Right lobe of liver (tissue), 6 donors: Measurements from ENCODE around the gene HDLBP. TPM values are rescaled to one million over a fixed set of nuclear protein-coding genes. Genes with fewer than 3 reads are reported as not detected.

Experiments used
- ATAC-seq, 4 donors: fragments of 200-7000 bp; cut with Tn5 transposase; one replicate each; pipeline ENCODE4 v1.9.1; 2020; ENCODE audit warnings: mild to moderate bottlenecking in 4 of 4, moderate library complexity in 4 of 4
- DNase-seq, 3 donors: peaks; one replicate each; pipeline ENCODE4 v3.0.0-alpha.2; 2020
- H3K27ac ChIP-seq, 3 donors: fragments of 200-600 bp; one replicate each; pipeline ENCODE4 v1.8.0; 2022
- H3K27me3 ChIP-seq, 2 donors: fragments of 200-600 bp; one replicate each; pipeline ENCODE4 v1.8.0; 2022
- H3K36me3 ChIP-seq, 4 donors: fragments of 200-600 bp; sonication (generic) in 1 of 4; one replicate each; pipeline versions ENCODE4 v1.5.1 to v1.8.0; 2017 to 2022; ENCODE audit warnings: control low read depth in 1 of 4
- H3K4me1 ChIP-seq, 4 donors: fragments of 200-600 bp; sonication (generic) in 1 of 4; one replicate each; pipeline versions ENCODE4 v1.5.1 to v1.8.0; 2017 to 2022; ENCODE audit warnings: control low read depth in 1 of 4
- H3K4me3 ChIP-seq, 3 donors: fragments of 200-600 bp; one replicate each; pipeline ENCODE4 v1.8.0; 2022
- H3K9me3 ChIP-seq, 4 donors: fragments of 200-600 bp; sonication (generic) in 1 of 4; one replicate each; pipeline versions ENCODE4 v1.5.1 to v1.8.0; 2017 to 2022; ENCODE audit warnings: control low read depth in 1 of 4
- POLR2A ChIP-seq: fragments of 450-650 bp; IDR thresholded peaks from one replicate; pipeline ENCODE4 v1.6.1; 2017; ENCODE audit warnings: antibody characterized with exemption, mild to moderate bottlenecking
- WGBS: methylation state at CpG from one replicate; pipeline ENCODE4 v1.1.6; 2018; ENCODE audit warnings: low coverage, low lambda C conversion rate; ENCODE audit not compliant: insufficient coverage; ENCODE audit errors: missing lambda C conversion rate; 5-methylcytosine and 5-hydroxymethylcytosine counted together
- intact Hi-C, 2 donors: fragments of 100-400 bp; cut with DNase I; formaldehyde crosslinking; loops; one replicate each; pipeline versions ENCODE4 v1.11.2 to v1.14.1; 2022
- total RNA-seq, 6 experiments: library from RNA; depleted of rRNA in 2 of 6; stranded (reverse); fragments of >200 nt in 2 of 6; fragmentation: NEBNext Ultra II Directional in 3 of 6; extraction: Animal tissue kit (Norgen Biotek cat#: 25700) in 3 of 6; gene quantifications; one replicate each; pipeline versions ENCODE4 v1.1.0 to v1.2.4, GENCODE V29; 2016 to 2023
- TF ChIP-seq, protein P1 (sequence below), 4 donors: fragments of 200-600 bp in 3 of 4; fragments of 450-650 bp in 1 of 4; IDR thresholded peaks; one replicate each; pipeline versions ENCODE4 v1.5.1 to v1.8.0; 2016 to 2022; ENCODE audit warnings: antibody characterized with exemption in 4 of 4, mild to moderate bottlenecking in 2 of 4
- donor health status: DM: no; HTN: yes; CAD: no.
- donor health status: DM: no; HTN: no; CAD: no.
- donor health status: DM: no; HTN: no; CAD: no.
- donor health status: DM: no; HTN: yes; CAD: no.
- donor health status: DM: no; HTN: yes; CAD: no.

Gene HDLBP
- total RNA-seq, 6 experiments from 2014 or later, result 341 to 557 (median 479) TPM

DNA sequence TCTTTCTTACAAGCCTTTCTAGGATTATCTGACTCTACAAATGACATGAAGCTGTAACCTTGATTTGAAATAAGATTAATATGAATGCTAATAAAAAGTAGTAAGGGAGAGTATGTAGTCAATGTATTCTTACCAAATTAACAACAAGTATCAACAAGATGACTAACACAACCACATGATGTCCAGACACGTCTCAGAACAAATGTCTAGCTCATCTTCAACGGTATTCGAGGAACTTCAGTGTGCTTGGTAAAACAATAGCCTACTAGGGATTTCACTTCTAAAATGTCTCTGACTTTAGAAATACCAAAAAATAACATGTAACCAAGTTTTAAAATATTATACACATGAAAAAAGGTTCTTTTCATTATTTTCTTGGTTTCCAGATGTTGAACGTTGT is 3.4 kb downstream of the HDLBP start:
- Histone ChIP-seq H3K4me1 (peaks cover 0 to 62% (median 20%) of the 10 kb centered on the region in 4 donors), H3K9me3 (no peaks in the 10 kb centered on the region), H3K27me3 (no peaks in the 10 kb centered on the region), H3K4me3 (no peak overlapping the region), H3K36me3 (no peaks in the 10 kb centered on the region), H3K27ac (no peak overlapping the region)
- 73% methylated on average over 4 of the region's 4 CpGs for WGBS
- TF ChIP-seq POLR2A, result no peak
- TF ChIP-seq, protein P1, sequence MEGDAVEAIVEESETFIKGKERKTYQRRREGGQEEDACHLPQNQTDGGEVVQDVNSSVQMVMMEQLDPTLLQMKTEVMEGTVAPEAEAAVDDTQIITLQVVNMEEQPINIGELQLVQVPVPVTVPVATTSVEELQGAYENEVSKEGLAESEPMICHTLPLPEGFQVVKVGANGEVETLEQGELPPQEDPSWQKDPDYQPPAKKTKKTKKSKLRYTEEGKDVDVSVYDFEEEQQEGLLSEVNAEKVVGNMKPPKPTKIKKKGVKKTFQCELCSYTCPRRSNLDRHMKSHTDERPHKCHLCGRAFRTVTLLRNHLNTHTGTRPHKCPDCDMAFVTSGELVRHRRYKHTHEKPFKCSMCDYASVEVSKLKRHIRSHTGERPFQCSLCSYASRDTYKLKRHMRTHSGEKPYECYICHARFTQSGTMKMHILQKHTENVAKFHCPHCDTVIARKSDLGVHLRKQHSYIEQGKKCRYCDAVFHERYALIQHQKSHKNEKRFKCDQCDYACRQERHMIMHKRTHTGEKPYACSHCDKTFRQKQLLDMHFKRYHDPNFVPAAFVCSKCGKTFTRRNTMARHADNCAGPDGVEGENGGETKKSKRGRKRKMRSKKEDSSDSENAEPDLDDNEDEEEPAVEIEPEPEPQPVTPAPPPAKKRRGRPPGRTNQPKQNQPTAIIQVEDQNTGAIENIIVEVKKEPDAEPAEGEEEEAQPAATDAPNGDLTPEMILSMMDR (IDR thresholded peaks at IDR 0.05), result no peak
- intact Hi-C loops, result no loop called here
- DNase-seq (no peak), ATAC-seq (no peak)

GRCh38 chr2:241310917-241311566 is 4.4 kb downstream of the HDLBP start:
- TF ChIP-seq, protein P1 (IDR thresholded peaks at IDR 0.05), result no peak
- no peak for TF ChIP-seq POLR2A
- H3K4me3 ChIP-seq, result no peak overlapping the region
- no peaks in the 10 kb centered on the region for H3K9me3 ChIP-seq
- H3K4me1 ChIP-seq, result peaks cover 0 to 60% (median 20%) of the 10 kb centered on the region in 4 donors
- H3K27me3 ChIP-seq, result no peaks in the 10 kb centered on the region
- no peak overlapping the region for H3K27ac ChIP-seq
- 89% methylated on average over 10 of the region's 13 CpGs for WGBS
- ATAC-seq (no peak), DNase-seq (no peak)
- no peaks in the 10 kb centered on the region for H3K36me3 ChIP-seq
- intact Hi-C loops, result no loop called here

- ATAC-seq (peak; percentile 28 to 53 (median 48)), DNase-seq (no peak)
- H3K36me3 ChIP-seq, result peaks cover 0 to 3% (median 0%) of the 10 kb centered on the region in 4 donors
- 36% methylated on average over 2 of the region's 2 CpGs for WGBS
- TF ChIP-seq, protein P1 (IDR thresholded peaks at IDR 0.05), result no peak
- TF ChIP-seq POLR2A, result no peak
- H3K4me3 ChIP-seq, result no peak overlapping the region
- intact Hi-C loops, result no loop called here
- H3K27ac ChIP-seq, result peak overlapping the region in 1 of 3 donors; percentile 29
- no peaks in the 10 kb centered on the region for H3K9me3 ChIP-seq
- H3K4me1 ChIP-seq, result peaks cover 0 to 64% (median 20%) of the 10 kb centered on the region in 4 donors
- H3K27me3 ChIP-seq, result no peaks in the 10 kb centered on the region
These were observed 5.8 kb downstream of the HDLBP start for GRCh38 chr2:241309684-241310117.

DNA sequence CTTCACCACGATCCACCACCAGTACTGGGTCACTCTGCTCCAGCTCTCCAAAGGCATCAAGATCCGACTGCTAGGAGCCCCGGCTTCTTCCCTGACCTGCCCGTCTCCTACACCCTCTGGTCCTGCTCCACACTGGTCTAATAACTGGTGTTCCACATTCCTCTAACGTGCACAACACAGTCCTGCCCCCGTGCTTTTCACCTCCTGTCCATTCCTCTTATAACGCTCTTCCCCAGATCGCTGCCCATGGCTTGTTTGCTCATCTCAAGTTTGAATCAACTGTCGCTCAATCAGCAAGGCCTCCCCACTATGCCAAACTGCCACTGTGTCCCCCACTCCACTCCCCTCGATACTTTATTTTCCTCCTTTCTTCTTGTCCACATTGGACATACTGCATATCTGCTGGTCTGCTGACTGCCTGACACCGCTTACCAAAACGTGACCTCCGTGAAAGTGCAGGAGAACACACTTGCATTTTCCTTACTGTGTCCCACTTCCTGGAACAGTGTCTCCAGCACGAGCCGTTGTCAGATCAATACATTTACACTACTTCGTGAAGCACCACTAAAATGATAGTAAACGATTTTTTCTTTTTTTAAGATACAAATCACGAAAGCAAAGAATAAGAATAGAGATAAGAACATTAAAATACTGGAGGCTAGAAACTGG is 6.5 kb downstream of the HDLBP start:
- Histone ChIP-seq H3K4me3 (no peak overlapping the region), H3K9me3 (no peaks in the 10 kb centered on the region), H3K4me1 (peaks cover 0 to 67% (median 22%) of the 10 kb centered on the region in 4 donors), H3K27me3 (no peaks in the 10 kb centered on the region), H3K27ac (peak overlapping the region in 1 of 3 donors; percentile 29), H3K36me3 (peaks cover 0 to 3% (median 0%) of the 10 kb centered on the region in 4 donors)
- ATAC-seq (peak in 3 of 4 donors; percentile 33 to 47 (median 43)), DNase-seq (no peak)
- intact Hi-C loops, result no loop called here
- TF ChIP-seq, protein P1 (IDR thresholded peaks at IDR 0.05), result no peak
- TF ChIP-seq POLR2A, result no peak
- 51% methylated on average over 14 of the region's 18 CpGs for WGBS
